Measurements from ENCODE around the gene CBLB.

DNA sequence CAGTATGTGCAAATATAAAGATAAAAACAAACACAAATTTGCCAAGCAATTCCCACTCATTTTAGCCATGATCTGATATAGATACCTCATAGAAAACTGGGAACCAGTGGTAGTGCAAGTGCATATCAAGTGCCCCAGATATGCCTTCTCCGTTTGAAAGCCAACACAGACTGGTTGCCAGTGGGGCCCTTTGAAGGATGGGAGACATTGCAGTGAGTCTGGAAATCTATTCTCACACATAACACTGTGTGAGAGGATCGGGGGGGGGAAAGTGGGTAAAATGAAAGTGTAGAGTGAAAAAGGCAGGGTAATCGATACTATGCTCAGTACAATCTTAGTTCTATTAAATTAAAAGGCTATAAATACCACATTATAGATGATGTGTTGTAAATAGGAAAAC, 83.0 kb downstream of the CBLB start:
- TF ChIP-seq, protein P1, sequence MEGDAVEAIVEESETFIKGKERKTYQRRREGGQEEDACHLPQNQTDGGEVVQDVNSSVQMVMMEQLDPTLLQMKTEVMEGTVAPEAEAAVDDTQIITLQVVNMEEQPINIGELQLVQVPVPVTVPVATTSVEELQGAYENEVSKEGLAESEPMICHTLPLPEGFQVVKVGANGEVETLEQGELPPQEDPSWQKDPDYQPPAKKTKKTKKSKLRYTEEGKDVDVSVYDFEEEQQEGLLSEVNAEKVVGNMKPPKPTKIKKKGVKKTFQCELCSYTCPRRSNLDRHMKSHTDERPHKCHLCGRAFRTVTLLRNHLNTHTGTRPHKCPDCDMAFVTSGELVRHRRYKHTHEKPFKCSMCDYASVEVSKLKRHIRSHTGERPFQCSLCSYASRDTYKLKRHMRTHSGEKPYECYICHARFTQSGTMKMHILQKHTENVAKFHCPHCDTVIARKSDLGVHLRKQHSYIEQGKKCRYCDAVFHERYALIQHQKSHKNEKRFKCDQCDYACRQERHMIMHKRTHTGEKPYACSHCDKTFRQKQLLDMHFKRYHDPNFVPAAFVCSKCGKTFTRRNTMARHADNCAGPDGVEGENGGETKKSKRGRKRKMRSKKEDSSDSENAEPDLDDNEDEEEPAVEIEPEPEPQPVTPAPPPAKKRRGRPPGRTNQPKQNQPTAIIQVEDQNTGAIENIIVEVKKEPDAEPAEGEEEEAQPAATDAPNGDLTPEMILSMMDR (tag by site-specific recombination; IDR thresholded peaks at IDR 0.05): no peak
- TF ChIP-seq ZNF629 (tag by site-specific recombination; IDR thresholded peaks at IDR 0.05) (no peak), KLF16 (tag by site-specific recombination; IDR thresholded peaks at IDR 0.05) (no peak), ZNF146 (tag by site-specific recombination; IDR thresholded peaks at IDR 0.05) (no peak), ZNF157 (tag by site-specific recombination; IDR thresholded peaks at IDR 0.05) (no peak), ZNF549 (tag by site-specific recombination; IDR thresholded peaks at IDR 0.05) (no peak), ZNF274 (IDR thresholded peaks at IDR 0.05; ENCODE audit: low read length) (no peak), ZNF274 (tag by site-specific recombination; IDR thresholded peaks at IDR 0.05; ENCODE audit: borderline replicate concordance) (no peak), ZNF24 (tag by site-specific recombination; IDR thresholded peaks at IDR 0.05) (no peak), ZNF660 (tag by site-specific recombination; IDR thresholded peaks at IDR 0.05) (no peak), ZNF37A (tag by site-specific recombination; IDR thresholded peaks at IDR 0.05) (no peak), IKZF3 (tag by site-specific recombination; IDR thresholded peaks at IDR 0.05) (no peak), ZNF610 (tag by site-specific recombination; IDR thresholded peaks at IDR 0.05; ENCODE audit: borderline replicate concordance) (no peak), ZBTB8A (tag by site-specific recombination; IDR thresholded peaks at IDR 0.05) (no peak)
- TF ChIP-seq, protein P2, sequence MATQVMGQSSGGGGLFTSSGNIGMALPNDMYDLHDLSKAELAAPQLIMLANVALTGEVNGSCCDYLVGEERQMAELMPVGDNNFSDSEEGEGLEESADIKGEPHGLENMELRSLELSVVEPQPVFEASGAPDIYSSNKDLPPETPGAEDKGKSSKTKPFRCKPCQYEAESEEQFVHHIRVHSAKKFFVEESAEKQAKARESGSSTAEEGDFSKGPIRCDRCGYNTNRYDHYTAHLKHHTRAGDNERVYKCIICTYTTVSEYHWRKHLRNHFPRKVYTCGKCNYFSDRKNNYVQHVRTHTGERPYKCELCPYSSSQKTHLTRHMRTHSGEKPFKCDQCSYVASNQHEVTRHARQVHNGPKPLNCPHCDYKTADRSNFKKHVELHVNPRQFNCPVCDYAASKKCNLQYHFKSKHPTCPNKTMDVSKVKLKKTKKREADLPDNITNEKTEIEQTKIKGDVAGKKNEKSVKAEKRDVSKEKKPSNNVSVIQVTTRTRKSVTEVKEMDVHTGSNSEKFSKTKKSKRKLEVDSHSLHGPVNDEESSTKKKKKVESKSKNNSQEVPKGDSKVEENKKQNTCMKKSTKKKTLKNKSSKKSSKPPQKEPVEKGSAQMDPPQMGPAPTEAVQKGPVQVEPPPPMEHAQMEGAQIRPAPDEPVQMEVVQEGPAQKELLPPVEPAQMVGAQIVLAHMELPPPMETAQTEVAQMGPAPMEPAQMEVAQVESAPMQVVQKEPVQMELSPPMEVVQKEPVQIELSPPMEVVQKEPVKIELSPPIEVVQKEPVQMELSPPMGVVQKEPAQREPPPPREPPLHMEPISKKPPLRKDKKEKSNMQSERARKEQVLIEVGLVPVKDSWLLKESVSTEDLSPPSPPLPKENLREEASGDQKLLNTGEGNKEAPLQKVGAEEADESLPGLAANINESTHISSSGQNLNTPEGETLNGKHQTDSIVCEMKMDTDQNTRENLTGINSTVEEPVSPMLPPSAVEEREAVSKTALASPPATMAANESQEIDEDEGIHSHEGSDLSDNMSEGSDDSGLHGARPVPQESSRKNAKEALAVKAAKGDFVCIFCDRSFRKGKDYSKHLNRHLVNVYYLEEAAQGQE (tag by site-specific recombination; IDR thresholded peaks at IDR 0.05): no peak

All from HEK293 (cell line).